ENCODE data around the gene TARS1. TPM values are rescaled to one million over a fixed set of nuclear protein-coding genes. Genes with fewer than 3 reads are reported as not detected.
"Not testable (repeated sequence)": the region's sequence is repeated elsewhere in the genome, so short reads cannot be mapped to it uniquely, and the experiment has no call there.

The TARS1 gene
- total RNA-seq, 2 experiments from 2014 or later: 285 to 357 TPM

- H3K36me3 Mint-ChIP-seq (ENCODE audit: low read depth): no peaks in the 10 kb centered on the region
- CTCF ChIA-PET: no interaction called here
- ATAC-seq: no peak
- H3K9me3 Mint-ChIP-seq (ENCODE audit: low read depth): no peaks in the 10 kb centered on the region
- intact Hi-C loops (cut with DNase I, micrococcal nuclease): no loop called here
- H3K27me3 Mint-ChIP-seq: no peaks in the 10 kb centered on the region
- no peak for DNase-seq
- H3K4me1 Mint-ChIP-seq: no peaks in the 10 kb centered on the region
- no peak overlapping the region for H3K27ac Mint-ChIP-seq
- POLR2A ChIA-PET: interaction anchor here (0.5 kb wide), 1 partner anchor 1080 kb away, joined by 3 read pairs; no protein-coding TSS in a partner anchor
- no peak overlapping the region for H3K4me3 Mint-ChIP-seq
Observed at GRCh38 chr5:33490071-33490665, 49.4 kb downstream of the TARS1 start.

- no peaks in the 10 kb centered on the region for H3K9me3 Mint-ChIP-seq (ENCODE audit: low read depth)
- CTCF ChIA-PET: interaction anchor here (0.7 kb wide), 1 partner anchor 414 kb away, joined by 3 read pairs; no protein-coding TSS in a partner anchor
- POLR2A ChIA-PET: no interaction called here
- DNase-seq (no peak), ATAC-seq (no peak)
- no peaks in the 10 kb centered on the region for H3K36me3 Mint-ChIP-seq (ENCODE audit: low read depth)
- intact Hi-C loops (cut with DNase I, micrococcal nuclease): no loop called here
- H3K4me1 Mint-ChIP-seq: no peaks in the 10 kb centered on the region
- H3K27me3 Mint-ChIP-seq: no peaks in the 10 kb centered on the region
- H3K4me3 Mint-ChIP-seq: no peak overlapping the region
- H3K27ac Mint-ChIP-seq: no peak overlapping the region
Observed at GRCh38 chr5:33491941-33492340, 51.2 kb downstream of the TARS1 start.

GRCh38 chr5:33494466-33494865, 53.7 kb downstream of the TARS1 start:
- ChIA-PET CTCF (interaction anchor here (0.7 kb wide), 1 partner anchor 14 kb away, joined by 3 read pairs; no protein-coding TSS in a partner anchor), POLR2A (no interaction called here)
- DNase-seq (no peak), ATAC-seq (no peak)
- H3K36me3 Mint-ChIP-seq (ENCODE audit: low read depth): no peaks in the 10 kb centered on the region
- H3K4me3 Mint-ChIP-seq: no peak overlapping the region
- no peaks in the 10 kb centered on the region for H3K27me3 Mint-ChIP-seq
- H3K27ac Mint-ChIP-seq: no peak overlapping the region
- intact Hi-C loops (cut with DNase I, micrococcal nuclease): no loop called here
- H3K9me3 Mint-ChIP-seq (ENCODE audit: low read depth): no peaks in the 10 kb centered on the region
- H3K4me1 Mint-ChIP-seq: no peaks in the 10 kb centered on the region

GRCh38 chr5:33501260-33501659, 60.5 kb downstream of the TARS1 start:
- DNase-seq: no peak
- POLR2A ChIA-PET: no interaction called here
- CTCF ChIA-PET: no interaction called here

GRCh38 chr5:33501899-33502298, 61.1 kb downstream of the TARS1 start:
- Mint-ChIP-seq H3K4me3 (no peak overlapping the region), H3K4me1 (no peaks in the 10 kb centered on the region), H3K27me3 (no peaks in the 10 kb centered on the region), H3K9me3 (ENCODE audit: low read depth) (no peaks in the 10 kb centered on the region), H3K27ac (no peak overlapping the region), H3K36me3 (ENCODE audit: low read depth) (no peaks in the 10 kb centered on the region)
- intact Hi-C loops (cut with DNase I, micrococcal nuclease): no loop called here
- POLR2A ChIA-PET: no interaction called here
- CTCF ChIA-PET: no interaction called here
- DNase-seq (no peak), ATAC-seq (no peak)

More at GRCh38 chr5:33501260-33501659, 60.5 kb downstream of the TARS1 start:
- no peaks in the 10 kb centered on the region for H3K4me1 Mint-ChIP-seq
- no peak overlapping the region for H3K4me3 Mint-ChIP-seq
- no peak for ATAC-seq
- no peaks in the 10 kb centered on the region for H3K9me3 Mint-ChIP-seq (ENCODE audit: low read depth)
- no peaks in the 10 kb centered on the region for H3K36me3 Mint-ChIP-seq (ENCODE audit: low read depth)
- no peak overlapping the region for H3K27ac Mint-ChIP-seq
- intact Hi-C loops (cut with DNase I, micrococcal nuclease): no loop called here
- H3K27me3 Mint-ChIP-seq: no peaks in the 10 kb centered on the region

GRCh38 chr5:33504570-33504969, 63.8 kb downstream of the TARS1 start:
- POLR2A ChIA-PET: no interaction called here
- H3K36me3 Mint-ChIP-seq (ENCODE audit: low read depth): no peaks in the 10 kb centered on the region
- H3K4me3 Mint-ChIP-seq: no peak overlapping the region
- H3K27ac Mint-ChIP-seq: no peak overlapping the region
- intact Hi-C loops (cut with DNase I, micrococcal nuclease): no loop called here
- H3K9me3 Mint-ChIP-seq (ENCODE audit: low read depth): no peaks in the 10 kb centered on the region
- CTCF ChIA-PET: no interaction called here
- H3K4me1 Mint-ChIP-seq: no peaks in the 10 kb centered on the region
- H3K27me3 Mint-ChIP-seq: no peaks in the 10 kb centered on the region
- DNase-seq: no peak
- ATAC-seq: no peak

- H3K36me3 Mint-ChIP-seq (ENCODE audit: low read depth): no peaks in the 10 kb centered on the region
- POLR2A ChIA-PET: no interaction called here
- intact Hi-C loops (cut with DNase I, micrococcal nuclease): no loop called here
- H3K4me1 Mint-ChIP-seq: no peaks in the 10 kb centered on the region
- CTCF ChIA-PET: interaction anchor here (1.1 kb wide), 1 partner anchor 13 kb away, joined by 3 read pairs; no protein-coding TSS in a partner anchor
- no peak overlapping the region for H3K27ac Mint-ChIP-seq
- H3K4me3 Mint-ChIP-seq: no peak overlapping the region
- ATAC-seq: no peak
- no peaks in the 10 kb centered on the region for H3K9me3 Mint-ChIP-seq (ENCODE audit: low read depth)
- DNase-seq: no peak
- H3K27me3 Mint-ChIP-seq: no peaks in the 10 kb centered on the region
Observed at GRCh38 chr5:33507426-33507825, 66.7 kb downstream of the TARS1 start.

- H3K27me3 Mint-ChIP-seq: no peaks in the 10 kb centered on the region
- DNase-seq (no peak), ATAC-seq (no peak)
- H3K36me3 Mint-ChIP-seq (ENCODE audit: low read depth): no peaks in the 10 kb centered on the region
- H3K9me3 Mint-ChIP-seq (ENCODE audit: low read depth): no peaks in the 10 kb centered on the region
- no peak overlapping the region for H3K4me3 Mint-ChIP-seq
- ChIA-PET POLR2A (no interaction called here), CTCF (no interaction called here)
- intact Hi-C loops (cut with DNase I, micrococcal nuclease): no loop called here
- no peak overlapping the region for H3K27ac Mint-ChIP-seq
- H3K4me1 Mint-ChIP-seq: no peaks in the 10 kb centered on the region
Observed at GRCh38 chr5:33509036-33509435, 68.3 kb downstream of the TARS1 start.

GRCh38 chr5:33513462-33514185, 72.9 kb downstream of the TARS1 start:
- H3K4me1 Mint-ChIP-seq: no peaks in the 10 kb centered on the region
- DNase-seq (no peak), ATAC-seq (no peak)
- H3K9me3 Mint-ChIP-seq (ENCODE audit: low read depth): no peaks in the 10 kb centered on the region
- H3K4me3 Mint-ChIP-seq: no peak overlapping the region
- H3K27ac Mint-ChIP-seq: no peak overlapping the region
- intact Hi-C loops (cut with DNase I, micrococcal nuclease): no loop called here
- POLR2A ChIA-PET: no interaction called here
- H3K36me3 Mint-ChIP-seq (ENCODE audit: low read depth): no peaks in the 10 kb centered on the region
- H3K27me3 Mint-ChIP-seq: no peaks in the 10 kb centered on the region
- CTCF ChIA-PET: no interaction called here

GRCh38 chr5:33515366-33515765, 74.6 kb downstream of the TARS1 start:
- H3K4me3 Mint-ChIP-seq; intact Hi-C loops (cut with DNase I, micrococcal nuclease); H3K27ac Mint-ChIP-seq; POLR2A ChIA-PET; ATAC-seq; DNase-seq; H3K27me3 Mint-ChIP-seq; H3K9me3 Mint-ChIP-seq (ENCODE audit: low read depth); H3K4me1 Mint-ChIP-seq; H3K36me3 Mint-ChIP-seq (ENCODE audit: low read depth): not testable (repeated sequence)
- CTCF ChIA-PET: interaction anchor here (0.6 kb wide), 1 partner anchor 399 kb away, joined by 4 read pairs; no protein-coding TSS in a partner anchor

GRCh38 chr5:33516421-33516820, 75.7 kb downstream of the TARS1 start:
- Mint-ChIP-seq H3K27me3 (no peaks in the 10 kb centered on the region), H3K27ac (no peak overlapping the region), H3K4me1 (no peaks in the 10 kb centered on the region), H3K4me3 (no peak overlapping the region), H3K36me3 (ENCODE audit: low read depth) (no peaks in the 10 kb centered on the region), H3K9me3 (ENCODE audit: low read depth) (peaks cover 3% of the 10 kb centered on the region)
- no peak for DNase-seq
- CTCF ChIA-PET: no interaction called here
- intact Hi-C loops (cut with DNase I, micrococcal nuclease): no loop called here
- ATAC-seq: no peak
- POLR2A ChIA-PET: interaction anchor here (0.7 kb wide), 1 partner anchor 13 kb away, joined by 5 read pairs; no protein-coding TSS in a partner anchor

Data from activated CD4-positive, alpha-beta T cell treated with anti-CD3 and anti-CD28 coated beads for 36 hours (primary cell).